Pancreas (tissue), 10 donors: Measurements from ENCODE around the gene DUS1L. TPM values are rescaled to one million over a fixed set of nuclear protein-coding genes. Genes with fewer than 3 reads are reported as not detected.
A peak's percentile ranks its signal among the peaks of the same experiment; 100 is the strongest.

Experiments
- ATAC-seq, 4 donors: fragments of 200-7000 bp; cut with Tn5 transposase; one replicate each; pipeline versions ENCODE4 v1.8.0 to v1.9.1; 2020; ENCODE audit warnings: mild to moderate bottlenecking in 4 of 4, moderate library complexity in 4 of 4
- DNase-seq, 6 donors: peaks; one replicate each; pipeline ENCODE4 v3.0.0-alpha.2; 2020
- FAIRE-seq: peaks from 2 replicates; lab custom pipeline; 2012; peaks lifted over from hg19 to GRCh38; lab: Jason Lieb, UNC
- H3K27ac ChIP-seq, 4 donors: fragments of 200-600 bp; sonication (generic); 1 replicate in 3 of 4; 2 replicates in 1 of 4; pipeline versions ENCODE4 v1.5.0 to v1.8.0; 2020
- H3K27me3 ChIP-seq, 4 donors: fragments of 200-600 bp; one replicate each; pipeline ENCODE4 v1.8.0; 2021
- H3K36me3 ChIP-seq, 3 donors: fragments of 200-600 bp; sonication (generic) in 1 of 3; one replicate each; pipeline versions ENCODE4 v1.5.0 to v1.8.0; 2020 to 2021
- H3K4me1 ChIP-seq, 3 donors: fragments of 200-600 bp; one replicate each; pipeline ENCODE4 v1.8.0; 2021
- H3K4me3 ChIP-seq, 4 donors: fragments of 200-600 bp; sonication (generic) in 2 of 4; one replicate each; pipeline versions ENCODE4 v1.5.0 to v1.8.0; 2020 to 2021
- H3K9me3 ChIP-seq, 4 donors: fragments of 200-600 bp; one replicate each; pipeline ENCODE4 v1.8.0; 2021
- WGBS, 2 donors: extraction: QIAGEN DNeasy Blood & Tissue Kit; methylation state at CpG; one replicate each; pipeline ENCODE4 v1.1.7; 2013; 5-methylcytosine and 5-hydroxymethylcytosine counted together
- intact Hi-C, 3 donors: fragments of 100-400 bp; cut with DNase I; formaldehyde crosslinking; loops; one replicate each; pipeline versions ENCODE4 v1.11.1 to v1.14.2; 2022
- polyA plus RNA-seq, 2 donors: library from polyadenylated mRNA; stranded (reverse); fragments of 200-250 nt; gene quantifications; one replicate each; pipeline ENCODE4 v1.2.3, GENCODE V29; 2013
- total RNA-seq, 6 donors: library from RNA; stranded (reverse); fragmentation: NEBNext Ultra II Directional in 4 of 6; extraction: Animal tissue kit (Norgen Biotek cat#: 25700) in 4 of 6; gene quantifications; one replicate each; pipeline versions ENCODE4 v1.2.1 to v1.2.4, GENCODE V29; 2021 to 2023
- TF ChIP-seq, protein P1 (sequence below), 4 donors: fragments of 200-600 bp; sonication (generic) in 3 of 4; IDR thresholded peaks; one replicate each; pipeline versions ENCODE4 v1.5.0 to v1.8.0; 2021; ENCODE audit warnings: antibody characterized with exemption in 4 of 4
- donor health status: healthy with polysubstance abuse.
- donor health status: DM: no; HTN: no; CAD: no; lungs with moderate emphysema.
- donor health status: DM: no; HTN: no; CAD: no.
- donor health status: control.
- donor health status: control.
- donor health status: Bipolar disorder and iron deficiency.
- donor health status: DM: yes; HTN: yes; CAD: no.
- donor health status: DM: no; HTN: no; CAD: no.
- donor health status: DM: no; HTN: no; CAD: no.
- donor health status: DM: yes; HTN: yes; CAD: no.

DUS1L gene
- total and polyA plus RNA-seq, 8 donors, result 56.0 to 186 (median 72.8) TPM

DNA sequence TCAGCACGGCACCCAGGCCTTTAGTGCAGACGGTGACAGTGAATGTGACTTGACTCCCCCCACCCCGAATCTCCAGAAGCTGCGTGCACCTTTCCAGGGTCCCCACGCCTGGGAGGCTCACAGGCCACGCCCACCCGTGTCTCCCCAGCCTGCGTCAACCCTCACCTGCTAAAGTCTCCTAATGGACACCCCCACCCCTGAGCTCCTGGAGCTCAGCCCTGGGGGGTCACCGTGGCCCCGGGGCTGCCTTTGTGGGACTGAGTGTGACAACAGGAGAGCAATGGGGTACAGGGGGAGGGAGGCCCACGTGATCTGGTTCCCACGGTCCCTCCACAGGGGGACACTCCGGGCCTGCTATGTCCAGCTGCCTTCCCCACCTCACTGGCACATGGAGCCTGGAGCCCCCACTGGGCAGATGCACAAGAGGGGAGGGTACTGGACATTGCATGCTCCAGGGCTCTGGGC, 39.8 kb upstream of the DUS1L start:
- FAIRE-seq (no peak), DNase-seq (peak in 3 of 6 donors; percentile 18 to 55 (median 37)), ATAC-seq (no peak)
- Histone ChIP-seq H3K4me3 (no peak overlapping the region), H3K27me3 (no peaks in the 10 kb centered on the region), H3K4me1 (peaks cover 4 to 11% (median 6%) of the 10 kb centered on the region in 3 donors), H3K27ac (peak overlapping the region in 2 of 4 donors; percentile 57 to 68), H3K36me3 (no peaks in the 10 kb centered on the region), H3K9me3 (no peaks in the 10 kb centered on the region)
- intact Hi-C loops, result no loop called here
- TF ChIP-seq, protein P1, sequence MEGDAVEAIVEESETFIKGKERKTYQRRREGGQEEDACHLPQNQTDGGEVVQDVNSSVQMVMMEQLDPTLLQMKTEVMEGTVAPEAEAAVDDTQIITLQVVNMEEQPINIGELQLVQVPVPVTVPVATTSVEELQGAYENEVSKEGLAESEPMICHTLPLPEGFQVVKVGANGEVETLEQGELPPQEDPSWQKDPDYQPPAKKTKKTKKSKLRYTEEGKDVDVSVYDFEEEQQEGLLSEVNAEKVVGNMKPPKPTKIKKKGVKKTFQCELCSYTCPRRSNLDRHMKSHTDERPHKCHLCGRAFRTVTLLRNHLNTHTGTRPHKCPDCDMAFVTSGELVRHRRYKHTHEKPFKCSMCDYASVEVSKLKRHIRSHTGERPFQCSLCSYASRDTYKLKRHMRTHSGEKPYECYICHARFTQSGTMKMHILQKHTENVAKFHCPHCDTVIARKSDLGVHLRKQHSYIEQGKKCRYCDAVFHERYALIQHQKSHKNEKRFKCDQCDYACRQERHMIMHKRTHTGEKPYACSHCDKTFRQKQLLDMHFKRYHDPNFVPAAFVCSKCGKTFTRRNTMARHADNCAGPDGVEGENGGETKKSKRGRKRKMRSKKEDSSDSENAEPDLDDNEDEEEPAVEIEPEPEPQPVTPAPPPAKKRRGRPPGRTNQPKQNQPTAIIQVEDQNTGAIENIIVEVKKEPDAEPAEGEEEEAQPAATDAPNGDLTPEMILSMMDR (IDR thresholded peaks at IDR 0.05), result no peak
- 78 to 84% methylated on average over 13 of the region's 13 CpGs for WGBS, 2 donors

DNA sequence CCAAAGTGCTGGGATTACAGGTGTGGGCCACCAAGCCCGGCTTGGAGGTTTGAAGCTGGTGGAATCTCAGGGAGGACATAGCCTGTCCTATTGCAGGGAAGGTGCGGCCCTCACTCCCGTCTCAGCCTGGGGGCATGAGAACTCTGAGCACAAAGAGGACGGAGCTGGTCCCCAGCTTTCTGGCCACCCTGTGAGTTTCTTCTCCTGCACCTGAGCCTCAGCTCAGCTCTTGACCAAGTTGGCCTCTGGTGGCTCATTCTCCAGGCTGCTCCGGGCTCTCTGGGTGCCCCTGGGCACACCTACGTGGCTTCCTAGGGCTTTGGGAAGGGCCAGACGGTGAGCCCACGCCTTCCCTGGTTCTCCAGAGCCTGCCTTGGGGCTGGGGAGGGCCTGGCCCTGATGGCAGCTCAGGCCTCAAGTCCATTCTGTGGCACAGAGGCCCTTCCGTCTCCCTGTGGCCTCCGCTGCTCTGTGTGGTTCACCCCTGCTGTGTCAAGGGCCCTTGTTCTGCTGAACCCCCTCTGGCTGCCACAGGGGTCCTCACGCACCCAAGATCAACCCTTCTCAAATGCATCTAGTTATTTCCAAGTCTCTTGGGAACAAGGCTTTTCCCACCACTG, 39.3 kb upstream of the DUS1L start:
- TF ChIP-seq, protein P1 (IDR thresholded peaks at IDR 0.05), result no peak
- H3K36me3 ChIP-seq, result no peaks in the 10 kb centered on the region
- H3K9me3 ChIP-seq, result no peaks in the 10 kb centered on the region
- H3K27ac ChIP-seq, result peak overlapping the region in 1 of 4 donors; percentile 73
- no peak for FAIRE-seq
- H3K4me1 ChIP-seq, result peaks cover 4 to 11% (median 6%) of the 10 kb centered on the region in 3 donors
- 95 to 98% methylated on average over 11 of the region's 11 CpGs for WGBS, 2 donors
- no peak overlapping the region for H3K4me3 ChIP-seq
- ATAC-seq, result no peak
- no peaks in the 10 kb centered on the region for H3K27me3 ChIP-seq
- intact Hi-C loops, result no loop called here
- peak in 3 of 6 donors; percentile 14 to 58 (median 19) for DNase-seq

DNA sequence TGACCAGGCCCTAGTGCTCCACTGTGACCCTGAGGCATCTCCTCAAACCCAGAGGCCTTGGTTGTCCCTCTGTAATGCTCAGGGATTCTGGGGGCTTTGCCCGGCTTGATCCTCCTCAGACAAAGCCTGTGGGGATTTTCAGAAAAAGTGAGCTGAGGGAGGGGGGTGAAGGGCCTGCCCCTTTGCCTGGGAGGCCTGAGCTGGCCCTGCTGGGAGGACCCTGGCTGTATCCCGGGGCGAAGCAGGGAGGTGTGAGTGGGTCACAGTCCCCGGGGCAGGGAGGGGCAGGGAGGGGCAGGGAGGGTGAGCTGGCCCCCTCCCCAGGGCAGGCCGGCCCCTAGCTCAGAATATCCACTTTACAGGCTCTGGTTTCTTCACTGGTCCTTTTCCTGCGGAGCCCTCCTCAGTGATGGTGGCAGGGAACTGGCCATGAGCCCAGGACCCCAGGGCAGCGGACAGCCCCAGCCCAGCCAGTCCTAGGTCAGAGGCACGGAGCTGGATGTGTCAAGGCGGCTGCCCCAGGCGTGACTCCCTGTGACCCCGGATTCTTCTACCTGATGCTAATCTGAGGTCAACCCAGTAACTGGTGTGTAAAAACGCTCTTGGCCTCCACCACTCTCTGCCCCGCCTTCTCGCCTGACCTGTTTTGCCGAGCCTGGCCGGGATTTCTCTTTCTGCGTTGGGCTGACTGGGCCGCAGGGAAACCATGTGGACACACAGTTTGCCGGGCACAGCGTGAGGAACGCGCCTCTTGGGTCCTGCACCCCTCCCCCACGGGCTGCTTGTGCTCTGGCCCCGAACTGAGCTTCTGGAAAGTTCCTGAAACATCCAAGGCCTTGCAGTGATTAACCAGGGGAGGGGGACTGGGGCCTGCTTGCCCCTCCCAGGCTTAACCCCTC, 38.2 kb upstream of the DUS1L start:
- ATAC-seq, result peak; percentile 24 to 59 (median 44)
- H3K27me3 ChIP-seq, result no peaks in the 10 kb centered on the region
- peaks cover 4 to 19% (median 11%) of the 10 kb centered on the region in 3 donors for H3K4me1 ChIP-seq
- DNase-seq, result peak in 5 of 6 donors; percentile 46 to 84 (median 70)
- WGBS, 2 donors, result 38 to 47% methylated on average over 23 to 24 of the region's 24 CpGs
- no peaks in the 10 kb centered on the region for H3K9me3 ChIP-seq
- intact Hi-C loops, result no loop called here
- TF ChIP-seq, protein P1 (IDR thresholded peaks at IDR 0.05), result no peak
- H3K36me3 ChIP-seq, result no peaks in the 10 kb centered on the region
- FAIRE-seq, result no peak
- H3K4me3 ChIP-seq, result no peak overlapping the region
- peak overlapping the region; percentile 4 to 73 (median 68) for H3K27ac ChIP-seq

DNA sequence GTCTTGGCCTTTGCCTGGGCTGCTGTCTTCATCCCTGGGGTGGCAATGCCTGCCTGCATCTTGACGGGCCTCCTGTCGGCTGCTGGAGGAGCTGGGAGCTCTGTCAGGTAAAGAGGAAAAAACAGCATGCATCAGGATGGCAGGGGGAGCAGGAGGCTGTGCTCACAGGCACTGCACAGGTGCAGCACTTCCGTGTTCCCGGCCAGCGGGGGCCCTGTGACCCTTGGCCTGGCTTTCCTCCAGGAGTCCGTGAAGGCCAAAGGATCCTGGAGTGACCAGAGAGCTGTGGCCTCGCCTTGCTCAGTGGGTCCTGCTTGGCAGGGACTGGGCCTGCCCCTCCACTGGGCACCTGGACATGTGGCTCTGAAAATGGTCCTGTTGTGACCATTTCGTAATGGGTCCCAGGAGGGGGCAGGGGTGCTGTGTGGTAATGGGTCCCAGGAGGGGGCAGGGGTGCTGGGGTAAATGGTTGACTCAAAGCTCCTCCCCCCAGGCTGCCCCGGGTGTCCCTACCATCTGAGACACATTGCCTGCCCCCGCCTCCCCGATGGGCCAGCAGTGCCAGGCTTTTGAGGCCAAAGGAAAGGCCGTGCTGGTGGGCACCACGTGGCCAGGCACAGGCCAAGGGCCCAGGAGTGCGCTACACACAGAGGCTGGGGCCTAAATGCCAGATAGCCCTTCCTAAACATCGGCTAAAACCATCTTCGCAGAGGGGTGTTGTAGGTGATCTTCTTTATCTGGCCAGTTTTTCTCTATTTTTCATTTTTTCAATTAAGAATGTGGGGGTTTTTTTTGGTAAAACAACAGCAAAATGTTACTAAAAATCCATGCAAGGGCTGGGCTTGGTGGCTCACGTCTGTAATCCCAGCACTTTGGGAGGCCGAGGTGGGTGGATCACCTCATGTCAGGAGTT, 36.4 kb upstream of the DUS1L start:
- FAIRE-seq (no peak), DNase-seq (peak in 3 of 6 donors; percentile 46 to 70 (median 55))

More for the DNA sequence above, 36.4 kb upstream of the DUS1L start:
- Histone ChIP-seq H3K4me3 (no peak overlapping the region), H3K27me3 (no peaks in the 10 kb centered on the region), H3K4me1 (peaks cover 8 to 20% (median 11%) of the 10 kb centered on the region in 3 donors), H3K9me3 (no peaks in the 10 kb centered on the region), H3K27ac (peak overlapping the region in 3 of 4 donors; percentile 34 to 50 (median 38)), H3K36me3 (no peaks in the 10 kb centered on the region)
- ATAC-seq, result no peak
- WGBS, 2 donors, result 49 to 51% methylated on average over 17 to 18 of the region's 18 CpGs
- TF ChIP-seq, protein P1 (IDR thresholded peaks at IDR 0.05), result no peak
- intact Hi-C loops, result no loop called here
